ENCODE data around the gene RHEBL1.

The RHEBL1 gene, protein sequence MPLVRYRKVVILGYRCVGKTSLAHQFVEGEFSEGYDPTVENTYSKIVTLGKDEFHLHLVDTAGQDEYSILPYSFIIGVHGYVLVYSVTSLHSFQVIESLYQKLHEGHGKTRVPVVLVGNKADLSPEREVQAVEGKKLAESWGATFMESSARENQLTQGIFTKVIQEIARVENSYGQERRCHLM

GRCh38 chr12:49069507-49070346 lies at the start of gene RHEBL1:
RHEBL1 (minus strand) TSS chr12:49069979; CDS start chr12:49069785, 194 bp downstream.
- DNase-seq = peak; percentile 93 to 98 (median 97)

GRCh38 chr12:49111206-49111605 lies 41.4 kb upstream of the RHEBL1 start:
- DNase-seq = no peak

DNA sequence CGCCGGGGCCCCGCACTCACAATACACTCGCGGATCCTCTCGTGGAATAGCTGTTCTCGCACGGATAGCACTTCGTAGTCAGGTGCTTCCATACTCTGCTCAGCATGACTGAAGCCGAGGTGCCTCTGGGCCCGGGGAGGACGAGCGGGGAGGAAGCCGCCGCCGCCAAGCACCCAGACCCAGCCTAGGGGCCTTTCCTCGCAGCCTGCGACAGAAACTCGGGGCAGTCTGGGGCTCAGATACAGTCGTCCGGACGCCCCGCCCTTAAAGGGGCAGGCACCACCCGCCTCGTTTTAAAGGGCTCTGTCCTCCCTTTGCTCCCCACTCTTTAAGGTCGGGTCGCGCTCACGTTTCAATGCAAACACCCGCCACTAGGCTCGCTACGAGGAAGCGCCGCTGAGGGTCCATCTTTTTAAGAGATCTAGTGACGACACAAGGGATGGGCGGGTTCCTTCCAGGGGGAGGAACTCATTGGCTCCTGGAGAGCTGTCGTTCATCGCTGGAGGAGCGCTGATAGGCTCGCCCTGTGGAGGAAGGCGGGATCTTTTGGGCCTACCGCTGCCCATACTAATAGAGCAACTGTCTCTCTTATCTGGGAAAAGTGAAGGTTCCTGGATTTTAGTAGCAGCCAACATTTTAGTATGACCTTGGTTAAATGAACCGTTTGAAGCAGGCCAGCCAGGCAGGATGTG lies 40.8 kb upstream of the RHEBL1 start, which contains the start of gene LMBR1L:
Gene LMBR1L, minus strand, starts transcription at position 384 of the 692 bp plus-strand sequence. Its CDS starts 292 bp downstream, at position 92.
- peak; percentile 66 to 90 (median 86) for DNase-seq

DNA sequence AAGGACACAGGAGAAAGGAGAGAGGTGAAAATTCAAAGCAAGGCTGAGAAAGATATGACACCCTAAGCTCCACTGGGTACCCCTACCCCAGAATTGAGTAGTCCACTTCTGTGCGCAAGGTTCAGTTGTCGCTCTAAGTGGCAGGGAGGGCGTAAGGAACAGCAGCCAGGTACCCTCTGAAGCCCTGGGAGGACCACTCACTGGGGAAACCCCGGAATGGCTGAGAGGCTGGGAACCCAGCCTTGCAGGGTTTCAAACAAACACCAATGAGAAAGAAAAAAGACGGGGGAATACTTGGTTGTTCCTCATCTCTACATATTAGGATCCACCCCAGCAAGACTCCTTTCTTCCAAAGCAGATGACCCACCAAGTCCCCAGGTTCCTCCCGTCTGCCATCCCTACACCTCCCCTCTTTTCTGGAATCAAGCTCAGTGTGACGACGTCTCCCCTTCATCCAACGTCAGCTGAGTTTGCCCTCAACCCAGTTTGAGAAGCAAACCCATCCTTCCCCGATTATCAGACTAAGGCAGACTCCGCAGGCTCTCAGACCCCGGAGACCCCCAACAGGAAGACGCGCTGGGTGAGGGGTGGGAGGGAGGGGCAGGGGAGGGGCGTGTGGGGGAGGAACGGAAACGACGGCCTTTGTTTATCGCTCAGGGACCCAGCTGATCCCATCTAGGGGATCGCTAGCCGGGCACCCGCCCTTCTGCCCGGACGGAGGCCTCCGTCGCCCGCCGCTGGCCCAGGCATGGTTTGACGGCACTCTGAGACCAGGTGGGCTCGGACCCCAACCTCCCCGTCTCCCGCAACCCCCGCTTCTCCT lies 40.1 kb upstream of the RHEBL1 start:
- DNase-seq = no peak

GRCh38 chr12:49108958-49109404 lies 39.2 kb upstream of the RHEBL1 start:
- DNase-seq = no peak

DNA sequence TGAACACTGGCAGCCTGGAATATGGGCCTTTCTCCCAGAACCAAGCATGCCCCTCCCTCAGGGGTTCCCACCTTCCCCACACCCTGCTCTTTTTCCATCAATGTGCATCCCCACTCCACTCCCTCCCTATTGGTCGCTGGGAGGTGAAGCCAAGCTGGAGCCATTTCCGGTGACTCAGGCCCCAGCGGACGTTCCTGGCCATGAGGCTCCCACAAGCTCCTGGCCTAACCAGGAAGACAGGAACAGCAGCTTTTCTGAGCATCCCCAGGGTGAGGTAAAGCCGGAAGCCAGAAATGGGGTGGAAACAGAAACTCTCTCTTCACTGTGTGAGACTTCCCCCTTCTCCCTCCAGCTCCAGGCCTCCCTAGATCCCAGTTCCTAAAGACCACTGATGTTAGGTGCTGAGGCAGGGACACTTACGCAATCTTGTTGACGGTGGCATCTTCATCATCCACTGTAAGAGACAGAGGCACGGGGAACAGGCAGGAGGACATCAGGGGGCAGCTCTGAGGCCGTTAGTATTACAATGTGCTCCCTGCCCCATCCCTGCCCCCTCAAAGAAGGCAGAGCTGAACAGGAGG lies 35.8 kb upstream of the RHEBL1 start:
- no peak for DNase-seq

- DNase-seq = no peak
Observed at GRCh38 chr12:49104822-49105221, 35.0 kb upstream of the RHEBL1 start.

DNA sequence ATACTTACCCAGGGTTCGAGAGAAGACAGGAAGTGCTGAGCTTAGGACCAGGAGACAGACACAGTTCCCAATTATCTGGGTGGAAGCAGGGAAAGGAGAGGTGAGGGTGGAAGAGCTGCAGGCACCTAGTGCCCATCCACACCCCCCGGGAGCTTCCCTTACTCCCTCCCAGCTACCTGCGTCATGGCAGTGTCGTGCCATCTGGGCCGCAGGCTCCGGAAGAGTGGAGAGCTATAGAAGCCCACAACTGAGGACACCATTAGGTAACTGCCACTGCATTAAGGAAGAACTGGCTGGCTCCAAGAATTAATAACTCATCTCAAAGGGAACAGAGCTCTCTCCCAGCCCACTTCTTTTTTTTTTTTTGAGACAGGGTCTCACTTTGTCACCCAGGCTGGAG lies 30.6 kb upstream of the RHEBL1 start:
- DNase-seq = no peak

GRCh38 chr12:49098703-49099102 lies 28.9 kb upstream of the RHEBL1 start:
- DNase-seq = no peak

- peak in 3 of 4 experiments; percentile 32 to 48 (median 44) for DNase-seq
Observed at GRCh38 chr12:49098035-49098451, 28.3 kb upstream of the RHEBL1 start.

DNA sequence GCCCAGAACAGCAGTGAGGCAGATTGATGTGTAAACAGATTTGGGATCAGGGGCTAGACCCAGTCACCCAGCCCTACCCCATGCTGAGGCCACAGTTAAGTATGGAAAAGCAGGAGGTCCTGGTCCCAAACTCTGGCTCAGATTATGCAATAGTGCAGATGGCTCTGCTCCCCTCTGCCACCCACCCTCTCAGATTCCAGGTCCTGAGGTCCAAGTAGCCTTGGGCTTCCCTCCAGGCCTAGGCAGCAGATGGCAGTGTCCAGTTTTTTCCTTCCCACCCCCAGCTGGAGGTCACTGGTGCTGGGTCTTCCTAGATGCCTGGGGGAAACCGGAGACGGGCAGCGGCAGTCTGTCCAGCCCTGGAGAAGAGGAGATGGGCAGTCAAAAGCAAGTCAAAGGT lies 27.6 kb upstream of the RHEBL1 start:
- no peak for DNase-seq

DNA sequence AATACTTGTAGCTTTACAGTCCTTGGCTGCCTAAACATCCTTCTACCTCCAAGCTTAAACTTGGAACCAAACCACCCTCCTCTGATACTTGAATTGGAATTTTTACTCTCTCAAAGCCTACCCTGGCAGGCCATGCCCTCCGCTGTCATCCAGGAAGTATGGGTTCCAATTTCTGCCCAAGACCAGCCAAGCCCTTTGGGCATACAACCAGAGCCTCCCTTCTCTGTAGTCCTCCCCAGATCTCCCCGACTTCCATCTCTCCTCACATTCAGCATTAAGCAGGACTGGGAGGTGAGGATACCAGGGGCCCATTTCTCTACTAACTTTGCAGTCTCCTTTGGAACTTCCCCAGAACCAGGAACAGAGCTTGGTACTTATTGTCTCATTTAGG lies 25.2 kb upstream of the RHEBL1 start:
- DNase-seq = no peak

DNA sequence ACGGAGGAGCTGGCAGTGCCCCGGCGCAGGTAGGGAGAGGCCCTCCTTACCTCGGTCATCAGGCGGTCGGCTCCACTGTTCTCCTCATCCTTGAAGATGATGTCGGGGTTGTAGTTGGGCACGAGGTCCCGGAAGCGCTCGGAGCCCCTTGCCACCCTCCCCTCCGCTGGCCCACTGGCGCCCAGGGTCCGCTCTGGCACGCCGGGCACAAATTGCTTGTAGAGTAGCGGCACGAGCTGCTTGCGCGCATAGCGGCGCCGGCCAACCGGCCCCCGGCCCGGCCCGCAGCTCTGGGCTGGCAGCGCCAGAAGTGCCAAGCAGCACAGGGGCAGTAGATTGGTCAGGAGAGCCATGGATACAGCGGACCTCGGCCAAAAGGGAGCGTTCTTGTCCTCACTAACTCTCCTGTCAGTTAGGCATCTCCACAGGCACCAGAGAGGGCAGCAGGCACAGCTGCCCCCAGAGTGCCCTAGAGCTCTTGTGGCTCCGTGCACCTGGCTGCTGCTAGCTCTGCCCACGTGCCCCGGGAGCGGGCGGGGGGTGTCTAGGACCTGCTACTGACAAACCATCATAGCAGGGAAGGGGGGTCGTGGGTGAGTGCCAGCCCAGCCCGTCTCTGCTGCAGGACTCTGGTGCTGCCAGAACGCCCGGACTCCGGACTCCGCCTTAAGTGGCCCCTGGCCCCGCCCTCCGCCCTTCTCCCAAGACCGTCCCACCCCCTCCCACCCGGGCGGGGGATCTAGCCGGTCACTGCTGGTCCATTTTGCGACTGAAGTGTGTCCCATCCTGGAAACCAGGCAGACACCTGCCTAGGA lies 24.6 kb upstream of the RHEBL1 start, which contains the start of gene DHH:
Gene DHH, minus strand, starts transcription at position 642 of the 815 bp plus-strand sequence. Its CDS starts 289 bp downstream, at position 353.
- DNase-seq = no peak

GRCh38 chr12:49093792-49094159 lies 24.0 kb upstream of the RHEBL1 start:
- no peak for DNase-seq

GRCh38 chr12:49092816-49093406 lies 23.1 kb upstream of the RHEBL1 start:
- DNase-seq = no peak

- peak in 3 of 4 experiments; percentile 10 to 45 (median 11) for DNase-seq
Observed at GRCh38 chr12:49092086-49092815, 22.5 kb upstream of the RHEBL1 start.

DNA sequence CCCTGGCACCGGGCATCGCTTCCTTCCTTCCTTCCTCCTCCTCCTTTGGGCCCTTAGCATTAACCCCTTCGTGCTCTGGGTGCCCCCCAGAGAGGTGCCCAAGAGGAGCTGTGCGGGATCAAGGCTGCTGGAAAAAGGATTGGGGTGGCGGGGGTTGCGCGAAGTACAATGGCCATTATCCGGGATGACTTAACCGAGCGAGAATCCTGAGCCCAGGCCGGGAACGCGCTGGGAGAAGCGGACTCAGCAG lies 22.0 kb upstream of the RHEBL1 start:
- DNase-seq = no peak

DNA sequence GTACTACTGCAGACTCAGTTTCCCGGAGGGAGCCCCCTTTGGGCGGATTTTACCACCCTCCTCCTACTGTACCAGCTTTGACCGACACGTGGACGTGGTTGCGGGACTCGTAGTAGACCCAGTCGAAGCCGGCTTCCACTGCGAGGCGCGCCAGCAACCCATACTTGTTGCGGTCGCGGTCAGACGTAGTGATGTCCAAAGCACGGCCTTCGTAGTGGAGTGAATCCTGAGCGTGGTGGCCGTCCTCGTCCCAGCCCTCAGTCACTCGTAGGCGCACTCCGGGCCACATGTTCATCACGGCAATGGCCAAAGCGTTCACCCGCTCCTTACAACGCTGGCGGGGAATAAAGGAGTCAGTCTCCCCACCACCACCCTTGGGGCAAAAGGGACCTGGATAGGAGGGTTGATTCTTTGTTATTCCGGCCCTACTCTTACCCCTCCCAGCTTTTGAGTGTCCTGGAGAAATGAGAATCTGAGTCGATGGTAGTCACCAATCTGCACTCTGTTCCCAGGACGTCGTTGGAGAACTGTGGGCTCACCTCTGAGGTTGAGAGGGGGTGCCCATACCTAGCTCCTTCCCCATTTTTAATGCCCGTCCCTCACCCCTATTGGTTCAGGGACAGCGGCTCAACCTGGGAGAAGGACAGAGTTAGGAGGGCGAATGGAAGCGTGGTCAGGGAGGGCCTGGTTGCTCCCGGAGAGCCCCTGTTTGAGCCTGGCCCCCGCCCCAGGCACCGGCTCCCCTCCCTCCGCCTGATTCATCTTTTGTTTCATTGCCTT lies 21.5 kb upstream of the RHEBL1 start:
- DNase-seq = no peak
